Loucy (cell line): Measurements from ENCODE around the gene JAG1.

Source experiments
- EZH2phosphoT487 ChIP-seq: fragments of 200-600 bp; IDR thresholded peaks from 2 replicates; pipeline ENCODE4 v1.6.1; 2018; ENCODE audit warnings: antibody characterized with exemption, mild to moderate bottlenecking, moderate library complexity, borderline replicate concordance
- TF ChIP-seq, protein P1 (sequence below): fragments of 200-600 bp; sonication (generic); conservative IDR thresholded peaks from 2 replicates; pipeline ENCODE4 v1.5.1; 2014; ENCODE audit warnings: mild to moderate bottlenecking, antibody characterized with exemption, low read length

DNA sequence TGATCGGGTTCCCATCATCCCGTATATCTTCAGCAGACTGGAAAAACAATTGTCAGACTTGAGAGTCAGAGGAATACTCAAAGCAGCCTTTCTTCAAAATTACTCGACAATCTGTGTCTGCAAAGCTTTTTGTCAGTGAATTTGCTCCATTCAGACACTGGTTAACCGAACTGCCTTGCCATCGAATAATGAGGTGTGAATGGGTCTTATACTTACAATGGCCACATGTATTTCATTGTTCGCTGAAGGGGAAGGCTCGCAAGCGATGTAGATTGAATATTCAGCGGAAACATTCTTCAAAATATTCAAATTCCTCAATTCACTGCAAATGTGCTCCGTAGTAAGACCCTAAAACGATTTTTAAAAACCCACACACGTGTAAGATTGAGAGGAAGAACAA, 32.9 kb downstream of the JAG1 start:
- no peak for TF ChIP-seq EZH2phosphoT487
- TF ChIP-seq, protein P1, sequence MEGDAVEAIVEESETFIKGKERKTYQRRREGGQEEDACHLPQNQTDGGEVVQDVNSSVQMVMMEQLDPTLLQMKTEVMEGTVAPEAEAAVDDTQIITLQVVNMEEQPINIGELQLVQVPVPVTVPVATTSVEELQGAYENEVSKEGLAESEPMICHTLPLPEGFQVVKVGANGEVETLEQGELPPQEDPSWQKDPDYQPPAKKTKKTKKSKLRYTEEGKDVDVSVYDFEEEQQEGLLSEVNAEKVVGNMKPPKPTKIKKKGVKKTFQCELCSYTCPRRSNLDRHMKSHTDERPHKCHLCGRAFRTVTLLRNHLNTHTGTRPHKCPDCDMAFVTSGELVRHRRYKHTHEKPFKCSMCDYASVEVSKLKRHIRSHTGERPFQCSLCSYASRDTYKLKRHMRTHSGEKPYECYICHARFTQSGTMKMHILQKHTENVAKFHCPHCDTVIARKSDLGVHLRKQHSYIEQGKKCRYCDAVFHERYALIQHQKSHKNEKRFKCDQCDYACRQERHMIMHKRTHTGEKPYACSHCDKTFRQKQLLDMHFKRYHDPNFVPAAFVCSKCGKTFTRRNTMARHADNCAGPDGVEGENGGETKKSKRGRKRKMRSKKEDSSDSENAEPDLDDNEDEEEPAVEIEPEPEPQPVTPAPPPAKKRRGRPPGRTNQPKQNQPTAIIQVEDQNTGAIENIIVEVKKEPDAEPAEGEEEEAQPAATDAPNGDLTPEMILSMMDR = no peak
